ENCODE results near the gene TMEM254. TPM values are rescaled to one million over a fixed set of nuclear protein-coding genes. Genes with fewer than 3 reads are reported as not detected.

Gene TMEM254
- total and polyA plus RNA-seq, 9 of the 15 experiments (the other 6 are each of a cell fraction or from before 2014, with no cell fraction given): 0.59 to 4.7 (median 1.9) TPM

DNA sequence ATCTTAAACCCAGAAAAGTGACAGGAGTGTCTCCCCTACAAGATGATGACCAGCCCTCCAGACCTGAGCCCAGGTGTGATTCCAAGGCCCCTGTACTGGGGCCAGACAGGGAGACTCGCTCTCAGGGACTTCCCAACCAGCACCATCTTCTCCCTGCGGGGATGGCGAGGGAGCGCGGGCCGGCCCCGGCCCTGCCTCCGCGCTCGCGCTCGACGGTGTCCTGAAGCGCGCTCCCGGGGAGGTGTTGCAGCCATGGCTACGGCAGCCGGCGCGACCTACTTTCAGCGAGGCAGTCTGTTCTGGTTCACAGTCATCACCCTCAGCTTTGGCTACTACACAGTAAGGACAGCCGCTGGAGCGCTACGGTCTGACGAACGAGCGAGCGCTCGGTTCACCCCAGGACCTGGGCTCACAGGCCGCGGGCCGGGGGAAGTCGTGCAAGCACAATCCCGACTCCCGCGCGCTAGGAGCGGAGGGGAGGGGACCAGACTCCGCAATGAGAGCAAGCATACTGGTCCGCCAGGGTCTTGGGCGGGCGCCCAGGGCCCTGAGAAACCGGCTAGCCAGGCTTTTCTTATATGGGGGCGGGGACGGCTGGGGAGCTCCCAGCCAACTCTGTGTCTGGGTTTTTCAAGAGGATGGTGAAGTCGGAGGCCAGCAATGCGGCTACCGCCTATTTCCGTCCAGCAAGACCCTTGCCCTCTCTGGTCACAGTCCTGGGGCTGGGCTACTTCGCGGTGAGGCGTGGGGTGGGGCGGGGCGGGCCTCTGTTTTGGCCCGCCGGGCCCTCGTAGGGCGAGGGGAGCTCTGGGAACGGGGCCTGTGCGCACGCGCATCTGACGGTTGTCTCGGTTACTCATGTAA is at the start of gene TMEM254 (continued):
- TF ChIP-seq, protein P1, sequence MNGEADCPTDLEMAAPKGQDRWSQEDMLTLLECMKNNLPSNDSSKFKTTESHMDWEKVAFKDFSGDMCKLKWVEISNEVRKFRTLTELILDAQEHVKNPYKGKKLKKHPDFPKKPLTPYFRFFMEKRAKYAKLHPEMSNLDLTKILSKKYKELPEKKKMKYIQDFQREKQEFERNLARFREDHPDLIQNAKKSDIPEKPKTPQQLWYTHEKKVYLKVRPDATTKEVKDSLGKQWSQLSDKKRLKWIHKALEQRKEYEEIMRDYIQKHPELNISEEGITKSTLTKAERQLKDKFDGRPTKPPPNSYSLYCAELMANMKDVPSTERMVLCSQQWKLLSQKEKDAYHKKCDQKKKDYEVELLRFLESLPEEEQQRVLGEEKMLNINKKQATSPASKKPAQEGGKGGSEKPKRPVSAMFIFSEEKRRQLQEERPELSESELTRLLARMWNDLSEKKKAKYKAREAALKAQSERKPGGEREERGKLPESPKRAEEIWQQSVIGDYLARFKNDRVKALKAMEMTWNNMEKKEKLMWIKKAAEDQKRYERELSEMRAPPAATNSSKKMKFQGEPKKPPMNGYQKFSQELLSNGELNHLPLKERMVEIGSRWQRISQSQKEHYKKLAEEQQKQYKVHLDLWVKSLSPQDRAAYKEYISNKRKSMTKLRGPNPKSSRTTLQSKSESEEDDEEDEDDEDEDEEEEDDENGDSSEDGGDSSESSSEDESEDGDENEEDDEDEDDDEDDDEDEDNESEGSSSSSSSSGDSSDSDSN (IDR thresholded peaks at IDR 0.05; ENCODE audit: borderline replicate concordance in 1 of 2, low read depth in 2 of 2, low read length in 2 of 2): 0 out of 4 replicates have a peak, but pooled peaks of 1 of the 2 experiments have one; percentile 17
- TF ChIP-seq GATA2 (CRISPR knock-in tag; IDR thresholded peaks at IDR 0.05) (no peak), HCFC1 (IDR thresholded peaks at IDR 0.05; ENCODE audit: low read depth, low read length) (peak; percentile 32; the same call in 1 of the 2 replicates), JUND (IDR thresholded peaks at IDR 0.05; ENCODE audit: borderline replicate concordance, low read depth, low read length) (0 out of 2 replicates have a peak, but pooled peaks have one; percentile 10), JUND (tag; IDR thresholded peaks at IDR 0.05; ENCODE audit: borderline replicate concordance, low read depth, low read length) (no peak; the same call in 2 of the 3 replicates), KHSRP (IDR thresholded peaks at IDR 0.05) (no peak), ELF2 (CRISPR knock-in tag; IDR thresholded peaks at IDR 0.05) (no peak), ZNF583 (CRISPR knock-in tag; IDR thresholded peaks at IDR 0.05) (no peak), MYC (IDR thresholded peaks at IDR 0.05; ENCODE audit: low read depth, low read length) (peak; percentile 30; the same call in 1 of the 2 replicates), MYC (CRISPR knock-in tag; IDR thresholded peaks at IDR 0.05; ENCODE audit: borderline replicate concordance, low read depth) (no peak), MTA3 (IDR thresholded peaks at IDR 0.05; ENCODE audit: borderline replicate concordance) (0 out of 2 replicates have a peak, but pooled peaks have one; percentile 36), HDAC6 (IDR thresholded peaks at IDR 0.05; ENCODE audit: low read depth, low read length) (no peak), SRSF3 (IDR thresholded peaks at IDR 0.05; ENCODE audit: insufficient read depth, low read length) (no peak), ZNF232 (CRISPR knock-in tag; IDR thresholded peaks at IDR 0.05) (no peak), ZNF445 (CRISPR knock-in tag; IDR thresholded peaks at IDR 0.05; ENCODE audit: low read depth) (no peak)
- TF ChIP-seq, protein P2, sequence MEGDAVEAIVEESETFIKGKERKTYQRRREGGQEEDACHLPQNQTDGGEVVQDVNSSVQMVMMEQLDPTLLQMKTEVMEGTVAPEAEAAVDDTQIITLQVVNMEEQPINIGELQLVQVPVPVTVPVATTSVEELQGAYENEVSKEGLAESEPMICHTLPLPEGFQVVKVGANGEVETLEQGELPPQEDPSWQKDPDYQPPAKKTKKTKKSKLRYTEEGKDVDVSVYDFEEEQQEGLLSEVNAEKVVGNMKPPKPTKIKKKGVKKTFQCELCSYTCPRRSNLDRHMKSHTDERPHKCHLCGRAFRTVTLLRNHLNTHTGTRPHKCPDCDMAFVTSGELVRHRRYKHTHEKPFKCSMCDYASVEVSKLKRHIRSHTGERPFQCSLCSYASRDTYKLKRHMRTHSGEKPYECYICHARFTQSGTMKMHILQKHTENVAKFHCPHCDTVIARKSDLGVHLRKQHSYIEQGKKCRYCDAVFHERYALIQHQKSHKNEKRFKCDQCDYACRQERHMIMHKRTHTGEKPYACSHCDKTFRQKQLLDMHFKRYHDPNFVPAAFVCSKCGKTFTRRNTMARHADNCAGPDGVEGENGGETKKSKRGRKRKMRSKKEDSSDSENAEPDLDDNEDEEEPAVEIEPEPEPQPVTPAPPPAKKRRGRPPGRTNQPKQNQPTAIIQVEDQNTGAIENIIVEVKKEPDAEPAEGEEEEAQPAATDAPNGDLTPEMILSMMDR (IDR thresholded peaks at IDR 0.05 in 2 of 3, conservative IDR thresholded peaks at IDR 0.05 in 1 of 3; ENCODE audit: insufficient read depth in 2 of 3, low read depth in 1 of 3, low read length in 3 of 3): no peak
- TF ChIP-seq, protein P3, sequence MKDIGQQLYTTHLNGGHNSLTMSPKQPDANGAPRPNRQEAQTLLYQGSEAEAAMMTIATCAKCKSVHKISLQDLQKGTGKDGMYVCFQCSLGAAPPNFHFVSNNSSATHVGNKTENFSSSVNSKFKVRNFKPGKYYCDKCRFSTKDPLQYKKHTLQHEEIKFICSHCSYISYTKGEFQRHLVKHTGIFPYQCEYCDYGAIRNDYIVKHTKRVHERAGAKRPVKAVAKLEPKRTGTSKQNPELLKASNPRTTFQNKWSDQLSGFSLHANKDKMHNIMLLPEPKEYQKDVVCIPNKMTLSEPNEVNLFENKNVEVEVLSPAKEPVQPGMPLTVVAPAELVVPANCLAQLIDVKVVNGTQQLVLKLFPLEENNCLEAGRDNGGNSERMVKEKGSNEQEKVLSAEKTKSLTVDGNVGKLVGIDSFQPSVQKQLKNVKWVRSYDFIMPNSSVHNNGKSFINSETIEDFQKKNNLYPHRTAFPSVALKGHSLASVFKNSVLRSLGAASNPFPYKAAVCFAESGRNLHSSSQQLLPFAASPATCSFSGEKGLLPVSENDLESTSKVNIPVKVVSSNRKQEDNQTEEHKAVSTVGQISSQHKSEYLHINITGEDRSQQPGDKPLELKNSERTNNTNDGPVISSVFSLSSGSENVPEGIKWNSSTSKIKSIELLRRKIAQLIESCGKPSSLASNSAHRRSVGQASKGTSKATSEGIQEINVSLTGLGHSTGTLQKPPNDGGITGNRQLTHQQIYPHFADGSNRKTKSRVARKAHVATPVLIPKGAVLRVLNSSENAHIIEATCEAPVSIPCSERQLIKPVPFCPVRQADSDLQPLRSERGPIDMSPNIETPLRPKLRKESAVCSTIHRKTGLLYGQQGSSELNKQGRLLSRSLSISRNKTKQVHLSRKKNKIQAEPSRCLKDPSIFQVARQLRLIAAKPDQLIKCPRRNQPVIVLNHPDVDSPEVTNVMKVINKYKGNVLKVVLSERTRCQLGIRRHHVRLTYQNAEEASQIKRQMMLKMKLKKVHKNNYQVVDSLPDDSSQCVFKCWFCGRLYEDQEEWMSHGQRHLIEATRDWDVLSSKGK (CRISPR knock-in tag; IDR thresholded peaks at IDR 0.05): no peak
- TF ChIP-seq, protein P4, sequence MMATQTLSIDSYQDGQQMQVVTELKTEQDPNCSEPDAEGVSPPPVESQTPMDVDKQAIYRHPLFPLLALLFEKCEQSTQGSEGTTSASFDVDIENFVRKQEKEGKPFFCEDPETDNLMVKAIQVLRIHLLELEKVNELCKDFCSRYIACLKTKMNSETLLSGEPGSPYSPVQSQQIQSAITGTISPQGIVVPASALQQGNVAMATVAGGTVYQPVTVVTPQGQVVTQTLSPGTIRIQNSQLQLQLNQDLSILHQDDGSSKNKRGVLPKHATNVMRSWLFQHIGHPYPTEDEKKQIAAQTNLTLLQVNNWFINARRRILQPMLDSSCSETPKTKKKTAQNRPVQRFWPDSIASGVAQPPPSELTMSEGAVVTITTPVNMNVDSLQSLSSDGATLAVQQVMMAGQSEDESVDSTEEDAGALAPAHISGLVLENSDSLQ (IDR thresholded peaks at IDR 0.05): no peak
